Suprapubic skin (tissue), 4 donors: ENCODE data around the gene ANKFN1. TPM values are rescaled to one million over a fixed set of nuclear protein-coding genes. Genes with fewer than 3 reads are reported as not detected.
"Not testable (repeated sequence)": the region's sequence is repeated elsewhere in the genome, so short reads cannot be mapped to it uniquely, and the experiment has no call there.

Experiments used
- DNase-seq, 2 donors: peaks; one replicate each; pipeline ENCODE4 v3.0.0-alpha.2; 2019; ENCODE audit warnings: low spot score in 2 of 2
- H3K27ac ChIP-seq: fragments of 200-600 bp; sonication (generic); one replicate; pipeline ENCODE4 v1.5.1; 2019
- H3K27me3 ChIP-seq: fragments of 200-600 bp; sonication (generic); one replicate; pipeline ENCODE4 v1.5.1; 2019
- H3K36me3 ChIP-seq: fragments of 200-600 bp; sonication (generic); one replicate; pipeline ENCODE4 v1.5.1; 2019
- H3K4me1 ChIP-seq: fragments of 200-600 bp; sonication (generic); one replicate; pipeline ENCODE4 v1.5.1; 2019
- H3K4me3 ChIP-seq: fragments of 200-600 bp; sonication (generic); one replicate; pipeline ENCODE4 v1.5.1; 2019; ENCODE audit warnings: mild to moderate bottlenecking
- H3K9me3 ChIP-seq: fragments of 200-600 bp; sonication (generic); one replicate; pipeline ENCODE4 v1.5.1; 2019
- EP300 ChIP-seq: sonication (generic); formaldehyde crosslinking; IDR thresholded peaks from one replicate; pipeline ENCODE4 v1.6.1; 2017; ENCODE audit warnings: antibody characterized with exemption
- POLR2A ChIP-seq, 2 donors: fragments of 450-650 bp; IDR thresholded peaks; one replicate each; pipeline ENCODE4 v1.6.1; 2017; ENCODE audit warnings: antibody characterized with exemption in 2 of 2, mild to moderate bottlenecking in 2 of 2, moderate library complexity in 2 of 2
- POLR2AphosphoS5 ChIP-seq, 3 donors: sonication (generic); formaldehyde crosslinking; IDR thresholded peaks; one replicate each; pipeline ENCODE4 v1.6.1; 2017; ENCODE audit warnings: antibody characterized with exemption in 3 of 3
- WGBS: methylation state at CpG from one replicate; pipeline ENCODE4 v1.1.5; 2018; 5-methylcytosine and 5-hydroxymethylcytosine counted together
- total RNA-seq, 4 donors: library from RNA; depleted of rRNA; stranded (reverse); fragments of >200 nt; gene quantifications; one replicate each; pipeline ENCODE4 v1.1.0, GENCODE V29; 2016
- TF ChIP-seq, protein P1 (sequence below), 2 donors: fragments of 200-600 bp in 1 of 2; fragments of 450-650 bp in 1 of 2; sonication (generic) in 1 of 2; IDR thresholded peaks; one replicate each; pipeline ENCODE4 v1.5.1; 2016 to 2019; ENCODE audit warnings: antibody characterized with exemption in 2 of 2, mild to moderate bottlenecking in 1 of 2, moderate library complexity in 1 of 2

ANKFN1 gene
- total RNA-seq, 4 donors from 2014 or later: 0.81 to 3.1 (median 1.7) TPM

GRCh38 chr17:56392321-56392720, 239.0 kb downstream of the ANKFN1 start:
- Histone ChIP-seq H3K27me3 (no peaks in the 10 kb centered on the region), H3K36me3 (no peaks in the 10 kb centered on the region), H3K4me1 (no peaks in the 10 kb centered on the region), H3K27ac (no peak overlapping the region), H3K4me3 (no peak overlapping the region), H3K9me3 (no peaks in the 10 kb centered on the region)
- 80% methylated on average over 4 of the region's 4 CpGs for WGBS
- TF ChIP-seq POLR2A (IDR thresholded peaks at IDR 0.05) (no peak), EP300 (no peak), POLR2AphosphoS5 (IDR thresholded peaks at IDR 0.05) (no peak)
- TF ChIP-seq, protein P1, sequence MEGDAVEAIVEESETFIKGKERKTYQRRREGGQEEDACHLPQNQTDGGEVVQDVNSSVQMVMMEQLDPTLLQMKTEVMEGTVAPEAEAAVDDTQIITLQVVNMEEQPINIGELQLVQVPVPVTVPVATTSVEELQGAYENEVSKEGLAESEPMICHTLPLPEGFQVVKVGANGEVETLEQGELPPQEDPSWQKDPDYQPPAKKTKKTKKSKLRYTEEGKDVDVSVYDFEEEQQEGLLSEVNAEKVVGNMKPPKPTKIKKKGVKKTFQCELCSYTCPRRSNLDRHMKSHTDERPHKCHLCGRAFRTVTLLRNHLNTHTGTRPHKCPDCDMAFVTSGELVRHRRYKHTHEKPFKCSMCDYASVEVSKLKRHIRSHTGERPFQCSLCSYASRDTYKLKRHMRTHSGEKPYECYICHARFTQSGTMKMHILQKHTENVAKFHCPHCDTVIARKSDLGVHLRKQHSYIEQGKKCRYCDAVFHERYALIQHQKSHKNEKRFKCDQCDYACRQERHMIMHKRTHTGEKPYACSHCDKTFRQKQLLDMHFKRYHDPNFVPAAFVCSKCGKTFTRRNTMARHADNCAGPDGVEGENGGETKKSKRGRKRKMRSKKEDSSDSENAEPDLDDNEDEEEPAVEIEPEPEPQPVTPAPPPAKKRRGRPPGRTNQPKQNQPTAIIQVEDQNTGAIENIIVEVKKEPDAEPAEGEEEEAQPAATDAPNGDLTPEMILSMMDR (IDR thresholded peaks at IDR 0.05): no peak
- no peak for DNase-seq

- no peak for DNase-seq
- Histone ChIP-seq H3K27ac (no peak overlapping the region), H3K4me3 (no peak overlapping the region), H3K4me1 (no peaks in the 10 kb centered on the region), H3K9me3 (no peaks in the 10 kb centered on the region), H3K27me3 (no peaks in the 10 kb centered on the region), H3K36me3 (no peaks in the 10 kb centered on the region)
- no peak for TF ChIP-seq EP300
- TF ChIP-seq POLR2A (IDR thresholded peaks at IDR 0.05): no peak
- TF ChIP-seq, protein P1 (IDR thresholded peaks at IDR 0.05): no peak
- no peak for TF ChIP-seq POLR2AphosphoS5 (IDR thresholded peaks at IDR 0.05)
Observed at GRCh38 chr17:56393156-56393555, 239.9 kb downstream of the ANKFN1 start.

- 72% methylated on average over 5 of the region's 5 CpGs for WGBS
- TF ChIP-seq POLR2AphosphoS5 (IDR thresholded peaks at IDR 0.05): no peak
- H3K9me3 ChIP-seq: no peaks in the 10 kb centered on the region
- no peak overlapping the region for H3K4me3 ChIP-seq
- H3K27ac ChIP-seq: no peak overlapping the region
- DNase-seq: no peak
- H3K27me3 ChIP-seq: no peaks in the 10 kb centered on the region
- H3K4me1 ChIP-seq: no peaks in the 10 kb centered on the region
- H3K36me3 ChIP-seq: no peaks in the 10 kb centered on the region
Observed at GRCh38 chr17:56395787-56396186, 242.5 kb downstream of the ANKFN1 start.

- no peaks in the 10 kb centered on the region for H3K27me3 ChIP-seq
- TF ChIP-seq POLR2A (IDR thresholded peaks at IDR 0.05): no peak
- TF ChIP-seq, protein P1 (IDR thresholded peaks at IDR 0.05): no peak
- no peak for TF ChIP-seq EP300
- no peak overlapping the region for H3K27ac ChIP-seq
- 28% methylated on average over 1 of the region's 1 CpG for WGBS
- no peaks in the 10 kb centered on the region for H3K9me3 ChIP-seq
- H3K4me1 ChIP-seq: no peaks in the 10 kb centered on the region
- H3K36me3 ChIP-seq: no peaks in the 10 kb centered on the region
- no peak for DNase-seq
- H3K4me3 ChIP-seq: no peak overlapping the region
Observed at GRCh38 chr17:56407086-56407485, 253.8 kb downstream of the ANKFN1 start.

DNA sequence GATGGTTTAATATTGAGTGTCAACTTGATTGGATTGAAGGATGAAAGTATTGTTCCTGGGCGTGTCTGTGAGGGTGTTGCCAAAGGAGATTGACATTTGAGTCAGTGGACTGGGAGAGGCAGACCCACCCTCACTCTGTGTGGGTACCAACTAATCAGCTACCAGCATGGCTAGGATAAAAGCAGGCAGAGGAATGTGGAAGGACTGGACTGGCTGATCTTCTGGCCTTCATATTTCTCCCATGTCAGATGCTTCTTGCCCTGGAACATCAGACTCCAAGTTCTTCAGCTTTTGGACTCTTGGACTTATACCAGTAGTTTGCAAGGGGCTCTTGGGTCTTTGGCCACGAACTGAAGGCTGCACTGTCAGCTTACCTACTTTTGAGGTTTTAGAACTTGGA, 259.1 kb downstream of the ANKFN1 start:
- WGBS: 83% methylated on average over 2 of the region's 2 CpGs
- not testable (repeated sequence) for H3K36me3 ChIP-seq, H3K27ac ChIP-seq, H3K27me3 ChIP-seq, DNase-seq, H3K4me1 ChIP-seq, H3K4me3 ChIP-seq
- H3K9me3 ChIP-seq: peaks cover 10% of the 10 kb centered on the region

DNA sequence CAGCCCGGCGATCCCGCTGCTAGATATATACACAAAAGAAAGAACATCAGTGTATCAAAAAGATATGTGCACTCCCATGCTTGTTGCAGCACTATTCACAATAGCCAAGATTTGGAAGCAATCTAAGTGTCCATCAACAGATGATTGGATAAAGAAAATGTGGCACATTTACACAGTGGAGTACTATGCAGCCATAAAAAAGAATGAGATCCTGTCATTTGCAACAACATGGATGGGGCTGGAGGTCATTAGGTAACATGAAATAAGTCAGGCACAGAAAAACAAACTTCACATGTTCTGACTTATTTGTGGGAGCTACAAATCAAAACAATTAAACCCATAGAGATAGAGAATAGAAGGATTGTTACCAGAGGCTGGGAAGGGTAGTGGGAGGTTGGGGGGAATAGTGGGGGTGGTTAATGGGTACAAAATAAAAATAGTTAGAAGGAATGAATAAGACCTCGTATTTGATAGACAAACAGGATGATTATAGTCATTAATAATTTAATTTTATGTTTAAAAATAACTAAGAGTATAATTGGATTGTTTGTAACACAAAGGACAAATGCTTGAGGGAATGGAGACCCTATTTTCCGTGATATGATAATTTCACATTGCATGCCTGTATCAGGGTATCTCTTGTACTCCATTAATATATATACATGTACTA, 263.5 kb downstream of the ANKFN1 start:
- peaks cover 10% of the 10 kb centered on the region for H3K9me3 ChIP-seq
- WGBS: 88% methylated on average over 5 of the region's 5 CpGs
- H3K4me1 ChIP-seq: no peaks in the 10 kb centered on the region
- DNase-seq: no peak
- no peak overlapping the region for H3K27ac ChIP-seq
- no peak overlapping the region for H3K4me3 ChIP-seq
- no peaks in the 10 kb centered on the region for H3K36me3 ChIP-seq
- no peak for TF ChIP-seq POLR2A (IDR thresholded peaks at IDR 0.05)
- TF ChIP-seq, protein P1 (IDR thresholded peaks at IDR 0.05): no peak
- TF ChIP-seq EP300: no peak
- no peak for TF ChIP-seq POLR2AphosphoS5 (IDR thresholded peaks at IDR 0.05)
- no peaks in the 10 kb centered on the region for H3K27me3 ChIP-seq
